NCI-H526 (cell line): ENCODE results near the gene TMC5.
"Not testable (repeated sequence)": the region's sequence is repeated elsewhere in the genome, so short reads cannot be mapped to it uniquely, and the experiment has no call there.

ENCODE experiments used
- DNase-seq, 2 experiments: peaks; one replicate each; lab custom pipeline; 2025; lab: John Stamatoyannopoulos, UW

The TMC5 gene

GRCh38 chr16:19400711-19401110 lies 17.0 kb upstream of the TMC5 start:
- DNase-seq = peak in 1 of 2 experiments; percentile 25

- no peak for DNase-seq
These were observed 10.7 kb upstream of the TMC5 start for GRCh38 chr16:19406891-19407491.

- DNase-seq = peak in 1 of 2 experiments; percentile 15
These were observed 7.1 kb upstream of the TMC5 start for GRCh38 chr16:19410435-19411171.

GRCh38 chr16:19411298-19411697 lies 6.4 kb upstream of the TMC5 start:
- DNase-seq = no peak

- not testable (repeated sequence) for DNase-seq
These were observed 5.6 kb upstream of the TMC5 start for GRCh38 chr16:19412055-19412454.

GRCh38 chr16:19415461-19415860 lies 2.2 kb upstream of the TMC5 start:
- DNase-seq = no peak

GRCh38 chr16:19415918-19416317 lies 1.8 kb upstream of the TMC5 start:
- no peak for DNase-seq

GRCh38 chr16:19418200-19418599 lies 517 bp downstream of the TMC5 start:
- DNase-seq = no peak

- no peak for DNase-seq
These were observed 2.0 kb downstream of the TMC5 start for GRCh38 chr16:19419698-19420075.

GRCh38 chr16:19424478-19424877 lies 6.8 kb downstream of the TMC5 start:
- DNase-seq = no peak

- no peak for DNase-seq
These were observed 12.7 kb downstream of the TMC5 start for GRCh38 chr16:19430345-19430744.

GRCh38 chr16:19431636-19432340 lies 14.1 kb downstream of the TMC5 start:
- no peak for DNase-seq

- DNase-seq = no peak
These were observed 14.7 kb downstream of the TMC5 start for GRCh38 chr16:19432429-19432828.

GRCh38 chr16:19434584-19434983 lies 16.9 kb downstream of the TMC5 start:
- DNase-seq = no peak

- DNase-seq = no peak
These were observed 18.9 kb downstream of the TMC5 start for GRCh38 chr16:19436540-19436939.

GRCh38 chr16:19437280-19437679 lies 19.6 kb downstream of the TMC5 start:
- DNase-seq = no peak

- no peak for DNase-seq
These were observed 21.1 kb downstream of the TMC5 start for GRCh38 chr16:19438739-19439138.

GRCh38 chr16:19439483-19439882 lies 21.8 kb downstream of the TMC5 start:
- no peak for DNase-seq

- DNase-seq = no peak
These were observed 26.0 kb downstream of the TMC5 start for GRCh38 chr16:19443659-19444058.

GRCh38 chr16:19446300-19446846 lies 28.7 kb downstream of the TMC5 start:
- DNase-seq = no peak

GRCh38 chr16:19446886-19447285 lies 29.2 kb downstream of the TMC5 start:
- no peak for DNase-seq

- DNase-seq = no peak
These were observed 32.5 kb downstream of the TMC5 start for GRCh38 chr16:19450186-19450585.
